CD4-positive, alpha-beta T cell treated with Interferon alpha-2 for 1 hour (primary cell): Measurements from ENCODE around the gene ZNF462.
"Not testable (repeated sequence)": the region's sequence is repeated elsewhere in the genome, so short reads cannot be mapped to it uniquely, and the experiment has no call there.

ENCODE experiments used
- DNase-seq, 2 donors: peaks; one replicate each; pipeline ENCODE4 v3.0.0-alpha.2; 2020 to 2022

ZNF462 gene

GRCh38 chr9:106964822-106965525 is 102.0 kb downstream of the ZNF462 start:
- no peak for DNase-seq

GRCh38 chr9:106966481-106966880 is 103.5 kb downstream of the ZNF462 start:
- no peak for DNase-seq

GRCh38 chr9:106969696-106970095 is 106.7 kb downstream of the ZNF462 start:
- no peak for DNase-seq

- DNase-seq = no peak
These were observed 107.4 kb downstream of the ZNF462 start for GRCh38 chr9:106970219-106970975.

- DNase-seq = no peak
These were observed 108.1 kb downstream of the ZNF462 start for GRCh38 chr9:106970976-106971457.

- DNase-seq = no peak
These were observed 109.1 kb downstream of the ZNF462 start for GRCh38 chr9:106972082-106972481.

- no peak for DNase-seq
These were observed 111.4 kb downstream of the ZNF462 start for GRCh38 chr9:106974341-106974740.

- DNase-seq = no peak
These were observed 113.8 kb downstream of the ZNF462 start for GRCh38 chr9:106976772-106977171.

GRCh38 chr9:106980551-106981101 is 117.7 kb downstream of the ZNF462 start:
- no peak for DNase-seq

- DNase-seq = no peak
These were observed 118.7 kb downstream of the ZNF462 start for GRCh38 chr9:106981396-106982287.

- no peak for DNase-seq
These were observed 119.7 kb downstream of the ZNF462 start for GRCh38 chr9:106982636-106983035.

GRCh38 chr9:106983346-106983745 is 120.4 kb downstream of the ZNF462 start:
- no peak for DNase-seq

- not testable (repeated sequence) for DNase-seq
These were observed 126.9 kb downstream of the ZNF462 start for GRCh38 chr9:106989904-106990303.

- DNase-seq = no peak
These were observed 129.2 kb downstream of the ZNF462 start for GRCh38 chr9:106992186-106992585.

GRCh38 chr9:106993603-106994002 is 130.6 kb downstream of the ZNF462 start:
- no peak for DNase-seq

GRCh38 chr9:106994463-106994862 is 131.5 kb downstream of the ZNF462 start:
- DNase-seq = no peak

- no peak for DNase-seq
These were observed 137.3 kb downstream of the ZNF462 start for GRCh38 chr9:107000218-107000617.

GRCh38 chr9:107005201-107005600 is 142.2 kb downstream of the ZNF462 start:
- DNase-seq = no peak

GRCh38 chr9:107007402-107007801 is 144.4 kb downstream of the ZNF462 start:
- no peak for DNase-seq

GRCh38 chr9:107008011-107008410 is 145.0 kb downstream of the ZNF462 start:
- no peak for DNase-seq

GRCh38 chr9:107008447-107008846 is 145.5 kb downstream of the ZNF462 start:
- DNase-seq = no peak

- no peak for DNase-seq
These were observed 153.4 kb downstream of the ZNF462 start for GRCh38 chr9:107016383-107016782.
